Measurements from ENCODE around the gene TPCN2.

DNA sequence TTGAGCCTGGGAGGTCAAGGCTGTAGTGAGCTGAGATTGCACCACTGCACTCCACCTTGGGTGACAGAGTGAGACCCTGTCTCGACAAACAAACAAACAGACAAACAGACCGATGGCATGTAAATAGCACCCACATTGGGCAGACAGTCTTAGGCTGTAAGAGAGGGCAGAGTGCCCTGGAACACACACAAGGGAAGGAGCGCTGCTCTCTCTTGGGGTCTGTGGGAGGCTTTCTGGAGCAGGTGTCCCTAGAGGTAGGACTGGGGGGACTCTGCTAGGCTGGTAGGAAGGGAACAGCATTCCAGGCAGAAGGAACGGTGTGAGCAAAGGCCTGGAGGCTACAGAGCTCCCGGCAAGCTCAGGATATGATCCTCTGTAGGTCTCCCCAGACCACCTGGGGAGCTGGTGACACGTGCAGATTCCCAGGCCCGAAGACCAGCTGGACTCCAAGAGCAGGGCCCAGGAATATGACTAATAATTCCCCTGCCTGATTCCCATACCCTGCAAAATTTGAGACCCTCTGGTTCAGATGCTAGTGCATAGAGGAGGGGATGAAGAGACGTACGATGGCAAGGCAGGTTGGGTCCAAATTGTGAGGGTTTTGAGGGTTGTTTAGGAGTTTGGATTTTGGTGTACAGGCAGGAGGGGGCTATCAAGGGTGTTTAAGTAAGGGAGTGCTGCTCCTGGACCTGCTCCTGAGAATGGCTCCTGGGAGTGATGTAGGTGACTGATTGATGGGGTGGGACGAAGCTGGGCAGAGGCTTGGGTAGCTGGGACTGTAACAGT, 118.6 kb downstream of the TPCN2 start:
- TF ChIP-seq, protein P1, sequence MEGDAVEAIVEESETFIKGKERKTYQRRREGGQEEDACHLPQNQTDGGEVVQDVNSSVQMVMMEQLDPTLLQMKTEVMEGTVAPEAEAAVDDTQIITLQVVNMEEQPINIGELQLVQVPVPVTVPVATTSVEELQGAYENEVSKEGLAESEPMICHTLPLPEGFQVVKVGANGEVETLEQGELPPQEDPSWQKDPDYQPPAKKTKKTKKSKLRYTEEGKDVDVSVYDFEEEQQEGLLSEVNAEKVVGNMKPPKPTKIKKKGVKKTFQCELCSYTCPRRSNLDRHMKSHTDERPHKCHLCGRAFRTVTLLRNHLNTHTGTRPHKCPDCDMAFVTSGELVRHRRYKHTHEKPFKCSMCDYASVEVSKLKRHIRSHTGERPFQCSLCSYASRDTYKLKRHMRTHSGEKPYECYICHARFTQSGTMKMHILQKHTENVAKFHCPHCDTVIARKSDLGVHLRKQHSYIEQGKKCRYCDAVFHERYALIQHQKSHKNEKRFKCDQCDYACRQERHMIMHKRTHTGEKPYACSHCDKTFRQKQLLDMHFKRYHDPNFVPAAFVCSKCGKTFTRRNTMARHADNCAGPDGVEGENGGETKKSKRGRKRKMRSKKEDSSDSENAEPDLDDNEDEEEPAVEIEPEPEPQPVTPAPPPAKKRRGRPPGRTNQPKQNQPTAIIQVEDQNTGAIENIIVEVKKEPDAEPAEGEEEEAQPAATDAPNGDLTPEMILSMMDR (IDR thresholded peaks at IDR 0.05; ENCODE audit: borderline replicate concordance, extremely low read depth, low read length, poor library complexity, severe bottlenecking), result no peak
- no peak for TF ChIP-seq EZH2 (IDR thresholded peaks at IDR 0.05; ENCODE audit: borderline replicate concordance, low read depth, low read length, severe bottlenecking)

All from DND-41 (cell line).